ENCODE results near the gene PLK2.

Gene PLK2

DNA sequence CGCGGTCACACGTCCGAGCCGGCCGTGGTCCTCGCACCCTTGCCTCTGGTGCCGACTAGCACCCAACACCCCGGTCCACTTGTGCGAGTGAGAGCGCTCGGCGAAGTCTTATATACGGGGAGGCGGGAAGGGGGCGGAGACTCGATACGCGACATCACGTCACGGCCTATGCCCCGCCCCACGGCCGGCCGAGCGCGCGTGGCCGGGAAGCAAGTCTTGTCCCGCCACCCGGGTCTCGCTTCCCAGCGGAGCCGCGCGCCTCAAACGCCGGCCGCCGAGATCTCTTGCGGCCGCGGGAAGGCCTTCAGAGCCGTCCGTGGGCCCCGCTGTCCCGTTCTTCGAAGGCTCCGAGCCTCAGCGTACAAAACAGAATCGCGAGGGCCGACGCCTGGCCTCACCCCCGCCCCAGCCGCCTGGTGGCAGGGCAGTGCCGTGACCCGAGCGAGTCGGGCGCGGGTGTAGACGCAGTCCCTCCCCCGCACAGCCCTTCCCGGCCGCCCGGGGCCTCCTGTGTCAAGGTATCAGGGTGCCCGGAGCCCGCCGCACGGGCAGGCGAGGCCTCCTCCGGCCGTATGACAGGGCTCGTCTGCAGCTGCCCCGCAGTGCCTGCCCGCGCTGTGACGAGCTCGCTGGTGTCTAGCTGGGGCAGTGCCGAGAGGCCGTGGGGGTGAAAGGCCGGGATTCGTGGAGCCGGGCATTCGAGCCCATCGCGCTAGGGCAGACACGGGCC lies at the start of gene PLK2:
PLK2 (minus strand) TSS at position 85 of the 730 bp plus-strand sequence. CDS start 127 bp downstream, outside the sequence.
- Histone ChIP-seq H3K9me3 (ENCODE audit: control insufficient read depth, insufficient read depth, low read length) (no peaks in the 10 kb centered on the region), H3K27ac (ENCODE audit: low read length) (no peak within 1 kb of the TSS), H3K27me3 (ENCODE audit: control insufficient read depth, insufficient read depth, low read length) (no peaks in the 10 kb centered on the region), H3K36me3 (ENCODE audit: control insufficient read depth, insufficient read depth, low read length) (peaks cover 5% of the 10 kb centered on the region; the same call in 1 of the 2 replicates), H3K4me3 (ENCODE audit: low read length) (peak within 1 kb of the TSS; percentile 76), H3K4me1 (ENCODE audit: control insufficient read depth, insufficient read depth, low read length) (no peaks in the 10 kb centered on the region)
- no peak for DNase-seq (ENCODE audit: low read depth, low spot score)
- no CpG with 5 or more reads among the region's 89 CpGs for WGBS (ENCODE audit: insufficient coverage, insufficient read length)

DNA sequence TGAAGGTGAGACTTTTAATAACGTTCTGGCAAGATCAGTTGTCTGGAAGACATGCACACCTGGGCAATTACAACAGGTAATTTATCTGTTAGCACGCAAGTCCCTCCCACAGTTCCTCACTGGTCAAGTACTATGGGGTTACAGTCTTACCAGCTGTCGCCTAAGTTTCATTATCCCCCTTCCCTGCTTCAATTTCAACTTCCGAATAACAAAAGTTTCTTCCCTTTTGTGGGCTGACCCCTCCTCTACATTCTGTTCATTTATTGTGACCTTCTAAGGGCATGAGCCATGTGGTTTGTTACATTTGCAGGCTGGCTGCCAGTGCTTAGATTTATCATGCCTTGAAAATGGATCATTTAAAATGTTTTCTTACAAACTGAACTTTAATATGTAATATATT lies 47.8 kb upstream of the PLK2 start:
- H3K4me1 ChIP-seq (ENCODE audit: control insufficient read depth, insufficient read depth, low read length), result no peaks in the 10 kb centered on the region
- no CpG with 5 or more reads among the region's 4 CpGs for WGBS (ENCODE audit: insufficient coverage, insufficient read length)
- DNase-seq (ENCODE audit: low read depth, low spot score), result no peak
- no peaks in the 10 kb centered on the region for H3K9me3 ChIP-seq (ENCODE audit: control insufficient read depth, insufficient read depth, low read length)
- H3K27ac ChIP-seq (ENCODE audit: low read length), result no peak overlapping the region
- H3K27me3 ChIP-seq (ENCODE audit: control insufficient read depth, insufficient read depth, low read length), result no peaks in the 10 kb centered on the region
- H3K4me3 ChIP-seq (ENCODE audit: low read length), result no peak overlapping the region
- H3K36me3 ChIP-seq (ENCODE audit: control insufficient read depth, insufficient read depth, low read length), result no peaks in the 10 kb centered on the region

DNA sequence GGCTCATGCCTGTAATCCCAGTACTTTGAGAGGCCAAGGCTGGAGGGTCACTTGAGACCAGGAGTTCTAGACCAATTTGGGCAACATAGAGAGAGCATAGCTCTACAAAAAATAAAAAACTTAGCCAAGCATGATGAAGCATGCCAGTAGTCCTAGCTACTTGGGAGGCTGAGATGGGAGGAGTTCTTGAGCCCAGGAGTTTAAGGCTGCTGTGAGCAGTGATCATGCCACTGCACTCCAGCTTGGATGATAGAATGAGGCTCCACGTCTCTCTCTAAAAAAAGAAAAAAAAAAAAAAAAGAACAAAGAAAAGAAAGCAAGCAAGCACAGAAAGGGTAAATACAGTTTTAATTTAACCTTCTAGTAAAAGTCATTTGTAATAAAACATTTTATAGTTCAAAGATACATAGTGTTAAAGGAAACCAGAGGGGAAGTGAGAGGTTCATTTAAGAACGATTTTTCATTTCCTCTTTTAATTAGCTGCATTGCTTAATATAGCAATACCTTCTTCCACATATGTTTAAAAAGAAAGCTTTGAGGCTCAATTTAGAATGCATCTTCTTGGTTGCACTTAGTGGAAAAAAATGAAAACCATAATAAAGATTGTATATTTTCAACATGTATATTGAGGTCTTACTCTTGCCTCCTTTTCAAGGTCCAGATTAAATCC lies 46.2 kb upstream of the PLK2 start:
- Histone ChIP-seq H3K36me3 (ENCODE audit: control insufficient read depth, insufficient read depth, low read length) (no peaks in the 10 kb centered on the region), H3K4me3 (ENCODE audit: low read length) (no peak overlapping the region), H3K27me3 (ENCODE audit: control insufficient read depth, insufficient read depth, low read length) (no peaks in the 10 kb centered on the region), H3K27ac (ENCODE audit: low read length) (no peak overlapping the region), H3K4me1 (ENCODE audit: control insufficient read depth, insufficient read depth, low read length) (no peaks in the 10 kb centered on the region), H3K9me3 (ENCODE audit: control insufficient read depth, insufficient read depth, low read length) (no peaks in the 10 kb centered on the region)
- no peak for DNase-seq (ENCODE audit: low read depth, low spot score)
- no CpG with 5 or more reads among the region's 2 CpGs for WGBS (ENCODE audit: insufficient coverage, insufficient read length)

DNA sequence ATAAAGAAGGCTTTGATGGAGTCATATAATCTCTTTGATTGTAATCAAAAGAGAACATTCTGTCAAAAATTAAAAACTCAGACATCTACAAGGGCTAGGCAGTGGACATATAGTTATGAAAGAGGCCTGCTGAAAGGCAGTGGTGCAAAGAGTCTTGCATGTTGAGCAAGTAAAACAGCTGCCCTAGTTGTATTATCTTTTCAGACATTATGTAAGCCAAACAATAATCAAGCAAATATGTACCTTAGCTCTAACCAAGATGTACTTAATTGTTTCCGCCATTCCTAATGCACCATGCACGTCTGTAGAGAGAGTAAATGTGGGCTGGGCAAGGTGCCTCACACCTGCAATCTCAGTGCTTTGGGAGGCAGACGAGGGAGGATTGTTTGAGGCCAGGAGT lies 45.6 kb upstream of the PLK2 start:
- Histone ChIP-seq H3K27me3 (ENCODE audit: control insufficient read depth, insufficient read depth, low read length) (no peaks in the 10 kb centered on the region), H3K27ac (ENCODE audit: low read length) (no peak overlapping the region), H3K36me3 (ENCODE audit: control insufficient read depth, insufficient read depth, low read length) (no peaks in the 10 kb centered on the region), H3K9me3 (ENCODE audit: control insufficient read depth, insufficient read depth, low read length) (no peaks in the 10 kb centered on the region), H3K4me1 (ENCODE audit: control insufficient read depth, insufficient read depth, low read length) (no peaks in the 10 kb centered on the region; the same call in 1 of the 2 replicates), H3K4me3 (ENCODE audit: low read length) (no peak overlapping the region)
- no CpG with 5 or more reads among the region's 3 CpGs for WGBS (ENCODE audit: insufficient coverage, insufficient read length)
- no peak for DNase-seq (ENCODE audit: low read depth, low spot score)

DNA sequence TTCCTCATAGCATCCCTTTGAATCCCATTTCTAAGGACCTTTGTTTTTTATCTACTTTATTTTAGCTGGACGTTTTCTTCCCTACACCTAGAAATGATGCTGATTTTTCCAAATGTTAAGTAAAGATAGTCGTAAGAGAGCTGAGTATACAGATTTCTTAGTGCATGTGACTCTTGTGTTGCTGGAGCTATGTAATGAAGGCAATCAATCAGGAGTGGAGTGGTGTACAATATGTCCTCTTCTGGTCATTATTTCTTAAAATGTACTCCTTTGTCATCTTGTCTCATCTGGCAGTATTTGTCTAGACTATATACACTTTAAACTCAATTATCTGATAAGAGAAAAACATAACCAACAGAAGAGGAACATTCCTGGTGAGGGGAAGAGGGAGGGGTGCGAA lies 44.9 kb upstream of the PLK2 start:
- H3K4me1 ChIP-seq (ENCODE audit: control insufficient read depth, insufficient read depth, low read length), result no peaks in the 10 kb centered on the region; the same call in 1 of the 2 replicates
- no peak for DNase-seq (ENCODE audit: low read depth, low spot score)
- H3K27ac ChIP-seq (ENCODE audit: low read length), result no peak overlapping the region
- H3K36me3 ChIP-seq (ENCODE audit: control insufficient read depth, insufficient read depth, low read length), result no peaks in the 10 kb centered on the region
- no CpG with 5 or more reads among the region's 3 CpGs for WGBS (ENCODE audit: insufficient coverage, insufficient read length)
- H3K4me3 ChIP-seq (ENCODE audit: low read length), result no peak overlapping the region
- no peaks in the 10 kb centered on the region for H3K27me3 ChIP-seq (ENCODE audit: control insufficient read depth, insufficient read depth, low read length)
- H3K9me3 ChIP-seq (ENCODE audit: control insufficient read depth, insufficient read depth, low read length), result no peaks in the 10 kb centered on the region

DNA sequence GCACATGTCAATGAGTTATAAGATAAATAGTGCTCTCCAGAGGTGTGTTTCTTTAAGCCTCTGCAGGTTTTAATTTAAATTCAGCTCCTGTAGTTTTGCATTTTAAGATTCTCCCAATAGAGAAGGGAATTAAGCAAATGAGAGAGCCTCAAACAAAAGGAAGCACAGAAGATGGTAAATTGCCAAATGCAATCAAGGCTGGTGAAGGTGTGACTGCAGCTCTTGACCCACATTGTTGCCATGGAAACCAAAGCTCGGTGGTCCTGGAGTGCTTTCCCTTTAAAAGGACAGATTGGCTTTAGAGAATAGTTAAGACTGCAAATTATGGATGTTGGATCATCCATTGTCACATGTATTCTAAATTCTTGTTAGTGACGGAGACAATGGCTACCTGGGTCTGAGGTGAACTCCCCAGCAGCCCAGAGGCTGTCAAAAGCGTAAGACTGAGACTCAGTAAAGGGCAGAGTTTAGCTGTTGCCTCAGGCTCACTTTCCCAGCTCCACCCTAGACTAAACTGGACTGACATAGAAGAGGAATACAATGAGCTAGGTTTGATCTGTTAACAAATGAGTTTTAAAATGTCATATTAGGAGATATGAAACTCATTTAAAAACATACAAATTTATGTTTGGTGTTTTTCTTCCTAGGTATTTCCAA lies 43.6 kb upstream of the PLK2 start:
- Histone ChIP-seq H3K4me3 (ENCODE audit: low read length) (no peak overlapping the region), H3K36me3 (ENCODE audit: control insufficient read depth, insufficient read depth, low read length) (no peaks in the 10 kb centered on the region), H3K4me1 (ENCODE audit: control insufficient read depth, insufficient read depth, low read length) (no peaks in the 10 kb centered on the region; the same call in 1 of the 2 replicates), H3K9me3 (ENCODE audit: control insufficient read depth, insufficient read depth, low read length) (no peaks in the 10 kb centered on the region), H3K27ac (ENCODE audit: low read length) (no peak overlapping the region), H3K27me3 (ENCODE audit: control insufficient read depth, insufficient read depth, low read length) (no peaks in the 10 kb centered on the region)
- WGBS (ENCODE audit: insufficient coverage, insufficient read length), result no CpG with 5 or more reads among the region's 3 CpGs
- DNase-seq (ENCODE audit: low read depth, low spot score), result no peak

DNA sequence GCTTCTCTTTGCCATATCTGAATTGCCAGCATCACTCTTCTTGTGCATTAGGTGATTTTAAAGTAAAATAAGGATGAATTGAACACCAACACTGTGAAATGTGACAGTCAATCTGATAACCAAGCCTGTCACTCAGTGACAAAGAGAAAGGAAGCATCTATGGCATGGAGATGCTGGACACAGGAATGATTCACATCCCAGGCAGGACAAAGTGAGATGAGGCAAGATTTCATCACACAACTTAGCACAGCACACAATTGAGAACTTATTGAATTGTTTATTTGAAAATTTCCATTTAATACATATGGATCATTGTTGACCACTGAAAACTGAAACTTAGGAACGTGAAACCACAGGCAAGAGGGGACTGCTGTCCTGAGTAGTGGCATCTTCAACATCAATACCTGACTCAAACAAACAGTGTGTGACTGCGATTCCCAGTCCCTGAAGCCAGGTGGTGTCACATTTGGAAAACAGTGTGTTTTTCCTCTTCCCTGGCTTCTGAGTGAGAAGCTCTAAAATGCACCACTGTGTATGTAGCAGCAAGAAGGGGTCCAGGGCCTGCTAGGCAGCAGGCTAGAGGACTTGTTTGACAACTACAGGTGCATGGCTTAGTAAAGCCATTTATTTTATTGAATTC lies 42.0 kb upstream of the PLK2 start:
- Histone ChIP-seq H3K36me3 (ENCODE audit: control insufficient read depth, insufficient read depth, low read length) (no peaks in the 10 kb centered on the region), H3K27ac (ENCODE audit: low read length) (no peak overlapping the region), H3K9me3 (ENCODE audit: control insufficient read depth, insufficient read depth, low read length) (no peaks in the 10 kb centered on the region), H3K4me3 (ENCODE audit: low read length) (no peak overlapping the region), H3K4me1 (ENCODE audit: control insufficient read depth, insufficient read depth, low read length) (no peaks in the 10 kb centered on the region; the same call in 1 of the 2 replicates), H3K27me3 (ENCODE audit: control insufficient read depth, insufficient read depth, low read length) (no peaks in the 10 kb centered on the region)
- no CpG with 5 or more reads among the region's 2 CpGs for WGBS (ENCODE audit: insufficient coverage, insufficient read length)
- DNase-seq (ENCODE audit: low read depth, low spot score), result no peak

DNA sequence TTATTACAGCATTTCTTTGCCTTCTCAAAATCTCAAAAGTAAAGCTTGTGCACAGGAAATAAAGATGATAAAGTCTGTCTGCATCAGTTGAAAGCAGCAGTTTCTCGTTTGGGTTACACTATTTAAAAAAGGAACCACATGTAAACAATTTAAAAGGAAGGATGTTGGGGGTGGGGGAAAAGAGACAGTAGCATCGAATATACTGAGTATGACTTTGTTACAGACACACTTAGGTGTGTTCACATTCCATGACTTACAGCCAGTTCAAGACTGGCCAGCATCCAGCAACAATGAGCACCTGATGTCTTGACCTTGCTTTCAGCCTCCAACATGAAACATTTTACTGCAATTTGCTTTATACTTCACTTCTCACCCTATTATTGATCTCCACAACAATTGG lies 40.1 kb upstream of the PLK2 start:
- H3K4me3 ChIP-seq (ENCODE audit: low read length), result no peak overlapping the region
- H3K36me3 ChIP-seq (ENCODE audit: control insufficient read depth, insufficient read depth, low read length), result no peaks in the 10 kb centered on the region
- no peaks in the 10 kb centered on the region for H3K27me3 ChIP-seq (ENCODE audit: control insufficient read depth, insufficient read depth, low read length)
- peaks cover 2% of the 10 kb centered on the region; the same call in 1 of the 2 replicates for H3K4me1 ChIP-seq (ENCODE audit: control insufficient read depth, insufficient read depth, low read length)
- no CpG with 5 or more reads among the region's 2 CpGs for WGBS (ENCODE audit: insufficient coverage, insufficient read length)
- no peak for DNase-seq (ENCODE audit: low read depth, low spot score)
- no peak overlapping the region for H3K27ac ChIP-seq (ENCODE audit: low read length)
- no peaks in the 10 kb centered on the region for H3K9me3 ChIP-seq (ENCODE audit: control insufficient read depth, insufficient read depth, low read length)

DNA sequence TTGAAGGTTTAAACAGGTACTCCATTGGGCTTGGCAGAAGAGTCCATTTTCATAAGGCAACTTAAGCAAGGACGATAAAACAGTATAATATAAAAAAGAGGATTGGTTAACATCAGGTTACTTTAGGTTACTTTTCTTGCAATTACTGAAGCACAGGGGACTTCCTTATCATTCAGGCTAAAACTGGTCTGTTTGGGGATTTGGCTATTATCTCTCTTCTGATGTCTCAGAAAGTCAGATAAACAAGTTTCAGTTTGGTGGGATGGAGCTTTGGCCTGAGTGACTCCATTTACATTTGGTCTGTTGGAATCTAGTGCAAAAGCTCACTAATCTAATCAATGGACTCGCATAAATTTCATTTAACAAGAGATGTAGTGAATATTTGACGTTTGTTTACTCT lies 39.3 kb upstream of the PLK2 start:
- Histone ChIP-seq H3K27me3 (ENCODE audit: control insufficient read depth, insufficient read depth, low read length) (no peaks in the 10 kb centered on the region), H3K36me3 (ENCODE audit: control insufficient read depth, insufficient read depth, low read length) (no peaks in the 10 kb centered on the region), H3K4me3 (ENCODE audit: low read length) (no peak overlapping the region), H3K9me3 (ENCODE audit: control insufficient read depth, insufficient read depth, low read length) (no peaks in the 10 kb centered on the region), H3K27ac (ENCODE audit: low read length) (no peak overlapping the region), H3K4me1 (ENCODE audit: control insufficient read depth, insufficient read depth, low read length) (peaks cover 2% of the 10 kb centered on the region; the same call in 1 of the 2 replicates)
- no peak for DNase-seq (ENCODE audit: low read depth, low spot score)
- WGBS (ENCODE audit: insufficient coverage, insufficient read length), result no CpG with 5 or more reads among the region's 3 CpGs

DNA sequence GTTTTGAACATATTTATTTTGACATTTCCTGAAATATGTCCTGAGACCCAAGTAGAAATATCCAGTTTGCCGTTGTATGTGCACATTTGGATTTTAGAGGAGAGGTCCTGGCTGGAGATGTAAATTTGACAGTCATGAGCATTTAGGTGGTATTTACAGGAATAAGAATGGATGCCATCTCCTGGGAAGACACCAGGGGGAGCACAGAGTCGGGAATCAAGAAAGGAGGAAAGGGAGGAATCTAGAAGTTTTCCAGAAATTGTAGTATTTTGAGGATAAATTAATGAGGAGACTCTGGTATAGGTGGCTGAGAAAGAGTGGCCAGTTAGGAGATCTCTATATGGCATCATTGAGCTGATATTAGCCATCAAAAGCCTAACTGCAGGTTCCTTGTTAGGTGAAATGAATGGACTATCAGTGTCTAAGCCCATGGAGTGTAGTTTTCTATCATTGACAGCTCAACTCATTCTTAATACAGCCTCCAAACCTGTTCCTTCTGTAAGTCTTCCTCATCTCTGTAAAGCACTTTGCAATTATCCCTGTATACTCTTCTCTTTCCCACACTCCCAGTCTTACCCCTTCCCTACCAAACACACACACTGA lies 38.6 kb upstream of the PLK2 start:
- peaks cover 2% of the 10 kb centered on the region; the same call in 1 of the 2 replicates for H3K4me1 ChIP-seq (ENCODE audit: control insufficient read depth, insufficient read depth, low read length)
- no peaks in the 10 kb centered on the region for H3K9me3 ChIP-seq (ENCODE audit: control insufficient read depth, insufficient read depth, low read length)
- no peak overlapping the region for H3K27ac ChIP-seq (ENCODE audit: low read length)
- no peaks in the 10 kb centered on the region for H3K27me3 ChIP-seq (ENCODE audit: control insufficient read depth, insufficient read depth, low read length)
- DNase-seq (ENCODE audit: low read depth, low spot score), result no peak
- no CpG with 5 or more reads among the region's 2 CpGs for WGBS (ENCODE audit: insufficient coverage, insufficient read length)
- H3K4me3 ChIP-seq (ENCODE audit: low read length), result no peak overlapping the region
- H3K36me3 ChIP-seq (ENCODE audit: control insufficient read depth, insufficient read depth, low read length), result no peaks in the 10 kb centered on the region

All from iPS DF 6.9 (cell line).